Suprapubic skin (tissue), 4 donors: ENCODE data around the gene NEK6. TPM values are rescaled to one million over a fixed set of nuclear protein-coding genes. Genes with fewer than 3 reads are reported as not detected.

Source experiments
- DNase-seq, 2 donors: peaks; one replicate each; pipeline ENCODE4 v3.0.0-alpha.2; 2019; ENCODE audit warnings: low spot score in 2 of 2
- H3K27ac ChIP-seq: fragments of 200-600 bp; sonication (generic); one replicate; pipeline ENCODE4 v1.5.1; 2019
- H3K27me3 ChIP-seq: fragments of 200-600 bp; sonication (generic); one replicate; pipeline ENCODE4 v1.5.1; 2019
- H3K36me3 ChIP-seq: fragments of 200-600 bp; sonication (generic); one replicate; pipeline ENCODE4 v1.5.1; 2019
- H3K4me1 ChIP-seq: fragments of 200-600 bp; sonication (generic); one replicate; pipeline ENCODE4 v1.5.1; 2019
- H3K4me3 ChIP-seq: fragments of 200-600 bp; sonication (generic); one replicate; pipeline ENCODE4 v1.5.1; 2019; ENCODE audit warnings: mild to moderate bottlenecking
- H3K9me3 ChIP-seq: fragments of 200-600 bp; sonication (generic); one replicate; pipeline ENCODE4 v1.5.1; 2019
- EP300 ChIP-seq: sonication (generic); formaldehyde crosslinking; IDR thresholded peaks from one replicate; pipeline ENCODE4 v1.6.1; 2017; ENCODE audit warnings: antibody characterized with exemption
- POLR2A ChIP-seq, 2 donors: fragments of 450-650 bp; IDR thresholded peaks; one replicate each; pipeline ENCODE4 v1.6.1; 2017; ENCODE audit warnings: antibody characterized with exemption in 2 of 2, mild to moderate bottlenecking in 2 of 2, moderate library complexity in 2 of 2
- POLR2AphosphoS5 ChIP-seq, 3 donors: sonication (generic); formaldehyde crosslinking; IDR thresholded peaks; one replicate each; pipeline ENCODE4 v1.6.1; 2017; ENCODE audit warnings: antibody characterized with exemption in 3 of 3
- WGBS: methylation state at CpG from one replicate; pipeline ENCODE4 v1.1.5; 2018; 5-methylcytosine and 5-hydroxymethylcytosine counted together
- total RNA-seq, 4 donors: library from RNA; depleted of rRNA; stranded (reverse); fragments of >200 nt; gene quantifications; one replicate each; pipeline ENCODE4 v1.1.0, GENCODE V29; 2016
- TF ChIP-seq, protein P1 (sequence below), 2 donors: fragments of 200-600 bp in 1 of 2; fragments of 450-650 bp in 1 of 2; sonication (generic) in 1 of 2; IDR thresholded peaks; one replicate each; pipeline ENCODE4 v1.5.1; 2016 to 2019; ENCODE audit warnings: antibody characterized with exemption in 2 of 2, mild to moderate bottlenecking in 1 of 2, moderate library complexity in 1 of 2

Gene NEK6
- total RNA-seq, 4 donors from 2014 or later: 5.4 to 17.5 (median 10.6) TPM

DNA sequence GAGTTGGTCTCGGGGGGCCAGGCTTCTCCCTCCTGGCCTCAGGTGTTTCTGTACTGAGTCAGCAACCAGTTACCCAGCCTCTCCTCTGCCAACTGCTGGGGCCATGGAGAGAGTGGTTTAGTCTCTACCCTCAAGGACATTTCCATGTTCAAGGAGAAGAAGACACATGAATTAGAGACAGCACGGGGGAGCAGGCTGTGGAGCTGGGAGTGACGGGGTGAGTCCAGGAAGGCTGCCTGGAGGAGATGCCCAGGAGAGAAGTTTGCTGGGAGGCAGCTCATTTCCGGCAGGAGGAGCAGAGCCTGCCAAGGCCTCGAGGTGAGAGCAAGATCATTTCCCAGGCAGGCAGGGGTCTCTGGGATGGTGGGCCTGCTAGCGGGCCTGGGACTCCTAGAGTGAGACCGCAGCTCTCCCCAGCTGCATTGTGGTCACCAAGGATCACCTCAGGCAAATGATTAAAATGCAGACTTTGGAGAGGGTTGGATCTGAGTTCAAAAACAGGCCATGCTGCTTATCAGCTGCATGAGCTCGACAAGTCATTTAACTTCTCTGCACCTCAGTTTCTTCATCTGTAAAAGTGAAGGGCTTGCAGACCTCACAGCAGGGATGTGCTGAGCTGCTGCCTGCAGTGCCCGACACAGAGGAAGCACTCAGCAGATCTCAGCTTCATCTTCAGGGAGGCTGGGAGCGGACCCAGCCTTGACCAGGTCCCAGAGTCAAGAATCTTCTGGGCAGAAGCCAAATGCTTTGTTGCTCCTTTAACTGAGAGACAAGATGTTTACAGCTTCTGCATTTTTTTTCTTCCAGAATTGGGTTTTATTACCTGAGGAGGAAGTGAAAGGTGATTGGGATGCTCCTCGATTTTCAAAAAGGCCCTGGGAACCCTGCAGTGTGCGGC, 35.2 kb downstream of the NEK6 start:
- DNase-seq: no peak
- 68% methylated on average over 12 of the region's 12 CpGs for WGBS
- no peaks in the 10 kb centered on the region for H3K36me3 ChIP-seq
- no peak overlapping the region for H3K4me3 ChIP-seq
- H3K4me1 ChIP-seq: peaks cover 63% of the 10 kb centered on the region
- TF ChIP-seq, protein P1, sequence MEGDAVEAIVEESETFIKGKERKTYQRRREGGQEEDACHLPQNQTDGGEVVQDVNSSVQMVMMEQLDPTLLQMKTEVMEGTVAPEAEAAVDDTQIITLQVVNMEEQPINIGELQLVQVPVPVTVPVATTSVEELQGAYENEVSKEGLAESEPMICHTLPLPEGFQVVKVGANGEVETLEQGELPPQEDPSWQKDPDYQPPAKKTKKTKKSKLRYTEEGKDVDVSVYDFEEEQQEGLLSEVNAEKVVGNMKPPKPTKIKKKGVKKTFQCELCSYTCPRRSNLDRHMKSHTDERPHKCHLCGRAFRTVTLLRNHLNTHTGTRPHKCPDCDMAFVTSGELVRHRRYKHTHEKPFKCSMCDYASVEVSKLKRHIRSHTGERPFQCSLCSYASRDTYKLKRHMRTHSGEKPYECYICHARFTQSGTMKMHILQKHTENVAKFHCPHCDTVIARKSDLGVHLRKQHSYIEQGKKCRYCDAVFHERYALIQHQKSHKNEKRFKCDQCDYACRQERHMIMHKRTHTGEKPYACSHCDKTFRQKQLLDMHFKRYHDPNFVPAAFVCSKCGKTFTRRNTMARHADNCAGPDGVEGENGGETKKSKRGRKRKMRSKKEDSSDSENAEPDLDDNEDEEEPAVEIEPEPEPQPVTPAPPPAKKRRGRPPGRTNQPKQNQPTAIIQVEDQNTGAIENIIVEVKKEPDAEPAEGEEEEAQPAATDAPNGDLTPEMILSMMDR (IDR thresholded peaks at IDR 0.05): no peak
- TF ChIP-seq EP300: no peak
- no peak for TF ChIP-seq POLR2AphosphoS5 (IDR thresholded peaks at IDR 0.05)
- TF ChIP-seq POLR2A (IDR thresholded peaks at IDR 0.05): no peak
- no peaks in the 10 kb centered on the region for H3K27me3 ChIP-seq
- no peaks in the 10 kb centered on the region for H3K9me3 ChIP-seq
- H3K27ac ChIP-seq: no peak overlapping the region

DNA sequence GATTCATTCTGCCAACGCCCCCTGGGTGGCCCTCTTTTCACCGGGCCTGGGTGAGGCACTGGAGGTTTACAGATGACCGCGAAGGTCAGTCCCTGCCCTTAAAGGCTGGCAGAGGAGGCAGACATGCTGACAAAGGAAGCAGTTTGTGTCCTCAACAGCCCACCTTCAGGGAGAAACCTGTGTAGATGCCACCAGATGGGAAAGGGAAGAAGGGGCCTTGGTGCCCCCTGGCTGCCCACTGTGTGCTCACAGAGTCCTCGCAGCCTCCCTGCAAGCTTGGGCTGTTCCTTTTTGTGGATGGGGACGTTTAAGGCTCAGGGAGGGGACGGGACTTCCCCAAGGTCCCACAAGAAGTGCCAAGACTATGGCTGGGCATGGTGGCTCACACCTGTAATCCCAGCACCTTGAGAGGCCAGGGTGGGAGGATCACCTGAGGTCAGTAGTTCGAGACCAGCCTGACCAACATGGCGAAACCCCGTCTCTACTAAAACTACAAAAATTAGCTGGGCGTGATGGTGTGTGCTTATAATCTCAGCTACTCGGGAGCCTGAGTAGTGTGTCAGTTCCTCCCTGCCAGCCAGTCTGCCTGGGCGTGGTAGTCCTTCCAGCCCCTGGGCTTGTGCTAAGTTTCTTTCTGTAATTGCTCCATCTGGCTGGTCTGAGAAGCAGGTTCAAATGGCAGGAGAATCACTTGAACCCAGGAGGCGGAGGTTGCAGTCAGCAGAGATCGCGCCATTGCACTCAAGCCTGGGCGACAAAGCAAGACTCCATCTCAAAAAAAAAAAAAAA, 36.2 kb downstream of the NEK6 start:
- no peaks in the 10 kb centered on the region for H3K36me3 ChIP-seq
- peaks cover 67% of the 10 kb centered on the region for H3K4me1 ChIP-seq
- no peaks in the 10 kb centered on the region for H3K27me3 ChIP-seq
- H3K27ac ChIP-seq: no peak overlapping the region
- TF ChIP-seq, protein P1 (IDR thresholded peaks at IDR 0.05): no peak
- TF ChIP-seq EP300 (no peak), POLR2AphosphoS5 (IDR thresholded peaks at IDR 0.05) (no peak), POLR2A (IDR thresholded peaks at IDR 0.05) (no peak)
- WGBS: 67% methylated on average over 14 of the region's 17 CpGs
- H3K9me3 ChIP-seq: no peaks in the 10 kb centered on the region
- no peak for DNase-seq
- no peak overlapping the region for H3K4me3 ChIP-seq

DNA sequence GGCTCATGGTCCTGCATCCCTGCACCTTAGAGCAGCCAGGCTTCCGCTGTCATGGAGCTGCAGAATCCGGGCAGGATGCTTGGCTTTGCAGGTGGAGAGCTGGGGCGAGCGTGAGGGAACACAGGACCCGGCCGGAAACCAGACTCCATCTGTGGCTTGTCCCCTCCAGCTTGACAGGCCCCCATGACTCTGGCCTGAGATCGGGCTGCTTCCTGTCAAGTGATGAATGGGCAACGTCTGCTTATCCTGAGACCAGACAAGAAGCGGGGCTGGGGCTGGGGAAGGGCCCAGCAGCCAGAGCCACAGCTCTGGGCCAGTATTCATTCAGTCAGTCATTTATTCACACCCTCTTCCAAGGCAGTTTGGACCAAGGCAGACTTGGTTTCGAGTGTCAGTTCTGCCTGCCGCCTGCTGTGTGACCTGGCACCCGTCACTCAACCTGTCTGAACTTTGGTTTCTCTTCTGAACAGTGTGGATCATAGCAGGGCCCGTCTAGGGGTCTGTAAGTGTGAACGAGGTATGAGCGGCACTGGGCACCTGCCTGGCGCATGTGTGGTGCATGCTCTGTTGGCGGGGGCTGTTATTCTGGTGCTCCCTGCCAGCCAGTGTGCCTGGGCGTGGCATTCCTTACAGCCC, 37.5 kb downstream of the NEK6 start:
- H3K4me3 ChIP-seq: no peak overlapping the region
- DNase-seq: no peak
- no peaks in the 10 kb centered on the region for H3K36me3 ChIP-seq
- H3K27me3 ChIP-seq: no peaks in the 10 kb centered on the region
- H3K9me3 ChIP-seq: no peaks in the 10 kb centered on the region
- no peak overlapping the region for H3K27ac ChIP-seq
- WGBS: 74% methylated on average over 11 of the region's 18 CpGs
- peaks cover 64% of the 10 kb centered on the region for H3K4me1 ChIP-seq
- no peak for TF ChIP-seq POLR2AphosphoS5 (IDR thresholded peaks at IDR 0.05)
- TF ChIP-seq EP300: no peak
- no peak for TF ChIP-seq POLR2A (IDR thresholded peaks at IDR 0.05)
- TF ChIP-seq, protein P1 (IDR thresholded peaks at IDR 0.05): no peak

DNA sequence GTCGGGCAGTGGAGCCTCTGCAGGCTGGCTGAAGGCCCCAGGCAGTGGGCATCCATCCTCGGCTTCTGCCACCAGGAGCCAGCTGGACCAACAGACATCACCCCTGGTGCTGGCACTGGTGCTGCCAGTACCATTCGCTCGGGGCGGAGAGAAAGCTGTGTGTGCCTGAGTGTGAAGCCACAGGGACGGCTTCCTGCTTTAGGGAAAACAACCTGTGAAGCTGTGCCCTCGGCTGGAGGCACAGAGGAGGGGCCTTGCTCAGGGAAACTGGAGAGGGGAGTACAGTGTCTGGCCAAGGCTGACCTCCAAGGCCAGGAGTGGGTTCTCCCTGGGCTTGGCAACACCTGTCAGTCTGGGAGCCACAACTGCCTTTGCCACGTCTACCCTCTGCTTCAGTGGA, 38.3 kb downstream of the NEK6 start:
- no peak for TF ChIP-seq POLR2A (IDR thresholded peaks at IDR 0.05)
- TF ChIP-seq EP300: no peak
- TF ChIP-seq POLR2AphosphoS5 (IDR thresholded peaks at IDR 0.05): no peak
- TF ChIP-seq, protein P1 (IDR thresholded peaks at IDR 0.05): no peak
- no peaks in the 10 kb centered on the region for H3K27me3 ChIP-seq
- H3K9me3 ChIP-seq: no peaks in the 10 kb centered on the region
- H3K4me3 ChIP-seq: no peak overlapping the region
- H3K27ac ChIP-seq: no peak overlapping the region
- peaks cover 63% of the 10 kb centered on the region for H3K4me1 ChIP-seq
- no peak for DNase-seq
- WGBS: 67% methylated on average over 6 of the region's 8 CpGs
- H3K36me3 ChIP-seq: no peaks in the 10 kb centered on the region
